Activated T-cell treated with anti-CD3 and anti-CD28 coated beads, Interleukin-2, amount 50 U/mL, for 4 hours (primary cell): Measurements from ENCODE around the gene SIGLEC11. TPM values are rescaled to one million over a fixed set of nuclear protein-coding genes. Genes with fewer than 3 reads are reported as not detected.
A peak's percentile ranks its signal among the peaks of the same experiment; 100 is the strongest.

Source experiments
- ATAC-seq, 2 donors: fragments of 200-7000 bp; cut with Tn5 transposase; one replicate each; pipeline ENCODE4 v1.10.0; 2021
- DNase-seq: peaks from one replicate; pipeline ENCODE4 v3.0.0-alpha.2; 2020
- H3K27me3 Mint-ChIP-seq: one replicate; pipeline ENCODE4 v1.8.0; 2021; ENCODE audit warnings: low read depth, mixed read lengths
- H3K36me3 Mint-ChIP-seq: one replicate; pipeline ENCODE4 v1.8.0; 2022; ENCODE audit warnings: mixed read lengths; ENCODE audit not compliant: insufficient read depth
- H3K4me1 Mint-ChIP-seq: one replicate; pipeline ENCODE4 v1.8.0; 2021; ENCODE audit warnings: low read depth, mixed read lengths
- H3K4me3 Mint-ChIP-seq: one replicate; pipeline ENCODE4 v1.8.0; 2021; ENCODE audit warnings: mild to moderate bottlenecking, moderate library complexity, mixed read lengths
- H3K9me3 Mint-ChIP-seq: one replicate; pipeline ENCODE4 v1.8.0; 2021; ENCODE audit warnings: mixed read lengths
- total RNA-seq, 3 donors: library from RNA; stranded (reverse); gene quantifications; one replicate each; pipeline ENCODE4 v1.2.1, GENCODE V29; 2021

SIGLEC11 gene
- total RNA-seq, 3 donors from 2014 or later = not detected

GRCh38 chr19:49988007-49988406 is 27.0 kb upstream of the SIGLEC11 start:
- Mint-ChIP-seq H3K27me3 (no peaks in the 10 kb centered on the region), H3K4me3 (no peak overlapping the region), H3K9me3 (no peaks in the 10 kb centered on the region), H3K36me3 (peaks cover 46% of the 10 kb centered on the region), H3K4me1 (peaks cover 10% of the 10 kb centered on the region)
- no peak for DNase-seq
- ATAC-seq = no peak

- H3K4me1 Mint-ChIP-seq = peaks cover 10% of the 10 kb centered on the region
- ATAC-seq = peak; percentile 32 to 44
- no peak overlapping the region for H3K4me3 Mint-ChIP-seq
- H3K36me3 Mint-ChIP-seq = peaks cover 44% of the 10 kb centered on the region
- peak; percentile 56 for DNase-seq
- no peaks in the 10 kb centered on the region for H3K9me3 Mint-ChIP-seq
- H3K27me3 Mint-ChIP-seq = no peaks in the 10 kb centered on the region
These were observed 26.3 kb upstream of the SIGLEC11 start for GRCh38 chr19:49987159-49987698.

DNA sequence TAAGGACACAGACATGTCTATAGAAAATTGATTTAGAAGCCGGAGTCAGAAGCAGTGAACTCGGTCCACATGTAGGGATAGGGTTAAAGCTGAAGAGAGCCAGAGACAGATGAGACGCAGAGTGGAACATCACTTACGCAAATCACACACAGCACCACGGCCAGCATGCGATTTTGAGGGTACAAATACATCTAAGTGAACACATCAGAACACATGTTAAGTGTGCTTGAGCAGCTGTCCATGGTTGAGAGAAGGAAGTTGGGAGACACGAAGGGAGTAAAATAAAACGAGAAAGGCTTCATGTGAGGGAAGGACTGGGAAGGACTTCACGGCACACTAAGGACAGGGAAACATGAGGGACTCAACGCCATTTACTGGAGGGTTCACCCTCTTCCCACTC is 25.4 kb upstream of the SIGLEC11 start:
- Mint-ChIP-seq H3K4me1 (peaks cover 10% of the 10 kb centered on the region), H3K4me3 (no peak overlapping the region), H3K36me3 (peaks cover 47% of the 10 kb centered on the region), H3K9me3 (no peaks in the 10 kb centered on the region), H3K27me3 (no peaks in the 10 kb centered on the region)
- ATAC-seq = no peak
- DNase-seq = no peak

DNA sequence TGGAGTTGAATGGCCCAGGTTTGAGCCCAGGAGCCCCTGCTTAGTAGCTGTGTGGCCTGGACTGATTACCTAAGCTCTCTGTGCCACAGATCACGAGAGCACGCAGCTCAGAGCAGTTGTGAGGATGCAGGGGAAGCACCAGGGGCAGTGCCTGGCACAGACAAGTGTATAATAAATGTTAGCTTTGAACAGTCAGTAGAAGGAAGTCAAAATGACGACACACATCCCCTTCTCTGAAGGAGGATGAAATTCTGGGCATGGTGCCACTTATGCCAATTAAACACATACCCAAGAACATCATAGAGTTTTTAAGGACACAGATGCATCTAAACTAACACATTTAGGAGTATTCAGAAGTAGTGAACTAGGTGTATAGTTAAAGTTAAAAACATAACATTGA is 24.9 kb upstream of the SIGLEC11 start:
- Mint-ChIP-seq H3K4me3 (no peak overlapping the region), H3K9me3 (no peaks in the 10 kb centered on the region), H3K27me3 (no peaks in the 10 kb centered on the region), H3K36me3 (peaks cover 42% of the 10 kb centered on the region), H3K4me1 (peaks cover 10% of the 10 kb centered on the region)
- ATAC-seq (no peak), DNase-seq (no peak)

- H3K27me3 Mint-ChIP-seq = no peaks in the 10 kb centered on the region
- DNase-seq (no peak), ATAC-seq (no peak)
- no peak overlapping the region for H3K4me3 Mint-ChIP-seq
- H3K4me1 Mint-ChIP-seq = peaks cover 10% of the 10 kb centered on the region
- H3K9me3 Mint-ChIP-seq = no peaks in the 10 kb centered on the region
- peaks cover 44% of the 10 kb centered on the region for H3K36me3 Mint-ChIP-seq
These were observed 23.5 kb upstream of the SIGLEC11 start for GRCh38 chr19:49984491-49984890.

DNA sequence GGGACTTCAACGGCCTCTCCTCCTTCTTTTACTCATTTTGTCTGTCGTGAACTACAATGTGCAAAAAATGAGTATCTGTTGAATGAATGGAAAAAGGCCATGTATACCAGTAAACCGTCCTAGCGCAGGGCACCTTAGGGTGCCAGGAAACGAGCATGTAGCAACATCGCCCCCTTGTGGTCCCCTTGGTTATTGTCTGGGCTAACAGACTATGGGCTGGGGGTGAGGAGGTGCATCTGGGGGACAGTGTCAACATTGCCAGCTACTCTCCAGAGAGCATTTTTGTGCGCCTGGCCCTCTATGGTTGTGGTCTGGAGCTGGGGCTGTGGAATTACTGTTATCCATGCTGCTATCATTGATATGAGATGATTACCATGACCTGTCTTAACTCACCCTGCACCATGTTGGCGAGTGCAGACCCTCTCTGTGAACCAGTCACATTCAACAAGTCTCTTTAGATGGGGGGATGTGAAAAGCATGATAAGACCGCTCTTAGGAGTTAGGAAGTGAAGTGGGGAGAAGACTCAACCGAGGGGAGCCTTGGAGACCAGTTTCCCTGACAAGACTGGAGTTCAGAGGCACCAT is 22.8 kb upstream of the SIGLEC11 start:
- DNase-seq = peak; percentile 82
- H3K9me3 Mint-ChIP-seq = no peaks in the 10 kb centered on the region

GRCh38 chr19:49981603-49982593 is 20.9 kb upstream of the SIGLEC11 start:
- DNase-seq (no peak), ATAC-seq (no peak)
- Mint-ChIP-seq H3K4me3 (no peak overlapping the region), H3K36me3 (peaks cover 28% of the 10 kb centered on the region), H3K4me1 (no peaks in the 10 kb centered on the region), H3K27me3 (no peaks in the 10 kb centered on the region), H3K9me3 (no peaks in the 10 kb centered on the region)

More for the DNA sequence above, 22.8 kb upstream of the SIGLEC11 start:
- Mint-ChIP-seq H3K36me3 (peaks cover 40% of the 10 kb centered on the region), H3K4me1 (peaks cover 8% of the 10 kb centered on the region), H3K27me3 (no peaks in the 10 kb centered on the region), H3K4me3 (no peak overlapping the region)
- ATAC-seq = peak; percentile 75 to 79

DNA sequence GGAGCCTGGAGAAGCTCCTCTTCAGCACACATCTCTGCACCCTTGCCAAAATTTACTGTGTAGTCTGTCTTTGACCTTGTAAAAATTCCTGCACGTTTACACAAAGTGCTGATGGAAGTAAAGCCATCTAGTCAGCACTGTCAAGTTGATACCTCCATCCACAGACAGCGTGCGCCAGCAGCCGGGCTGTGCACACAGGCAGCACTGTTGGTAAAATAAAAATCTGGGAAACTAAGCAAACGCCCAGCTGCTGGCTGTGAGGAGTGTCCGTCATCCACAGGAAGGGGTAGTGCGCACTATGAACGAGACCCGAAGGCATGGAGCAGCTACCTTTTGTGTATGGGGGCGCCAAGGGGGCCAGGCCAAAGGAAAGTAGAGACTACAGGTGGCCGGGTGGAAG is 17.4 kb upstream of the SIGLEC11 start:
- Mint-ChIP-seq H3K27me3 (no peaks in the 10 kb centered on the region), H3K4me1 (no peaks in the 10 kb centered on the region), H3K36me3 (peaks cover 18% of the 10 kb centered on the region), H3K4me3 (no peak overlapping the region), H3K9me3 (no peaks in the 10 kb centered on the region)
- DNase-seq (no peak), ATAC-seq (no peak)

- no peaks in the 10 kb centered on the region for H3K9me3 Mint-ChIP-seq
- peaks cover 18% of the 10 kb centered on the region for H3K36me3 Mint-ChIP-seq
- no peaks in the 10 kb centered on the region for H3K27me3 Mint-ChIP-seq
- H3K4me1 Mint-ChIP-seq = no peaks in the 10 kb centered on the region
- no peak overlapping the region for H3K4me3 Mint-ChIP-seq
- no peak for DNase-seq
- no peak for ATAC-seq
These were observed 16.9 kb upstream of the SIGLEC11 start for GRCh38 chr19:49977881-49978280.

DNA sequence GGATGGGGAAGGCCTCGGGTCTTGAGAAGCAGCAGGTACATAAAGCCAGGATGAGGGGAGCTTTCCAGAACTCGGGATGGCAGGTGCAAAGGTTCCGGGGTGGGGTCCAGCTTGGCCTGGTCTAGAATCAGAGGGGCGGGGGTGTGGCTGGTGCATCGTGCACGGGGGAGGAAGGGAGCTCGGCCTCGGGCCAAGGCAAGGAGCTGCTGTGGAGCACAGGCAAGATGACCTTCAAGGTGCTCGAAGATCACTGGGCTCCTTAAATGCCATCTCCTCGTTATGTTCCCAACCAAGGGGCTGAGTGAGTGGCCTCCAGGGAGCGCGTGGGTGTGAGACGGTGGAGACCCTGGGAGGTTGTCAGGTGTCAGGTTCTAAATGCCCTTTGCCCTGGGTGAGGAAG is 16.1 kb upstream of the SIGLEC11 start:
- Mint-ChIP-seq H3K36me3 (peaks cover 15% of the 10 kb centered on the region), H3K27me3 (no peaks in the 10 kb centered on the region), H3K4me1 (no peaks in the 10 kb centered on the region), H3K4me3 (no peak overlapping the region), H3K9me3 (no peaks in the 10 kb centered on the region)
- no peak for DNase-seq
- no peak for ATAC-seq

DNA sequence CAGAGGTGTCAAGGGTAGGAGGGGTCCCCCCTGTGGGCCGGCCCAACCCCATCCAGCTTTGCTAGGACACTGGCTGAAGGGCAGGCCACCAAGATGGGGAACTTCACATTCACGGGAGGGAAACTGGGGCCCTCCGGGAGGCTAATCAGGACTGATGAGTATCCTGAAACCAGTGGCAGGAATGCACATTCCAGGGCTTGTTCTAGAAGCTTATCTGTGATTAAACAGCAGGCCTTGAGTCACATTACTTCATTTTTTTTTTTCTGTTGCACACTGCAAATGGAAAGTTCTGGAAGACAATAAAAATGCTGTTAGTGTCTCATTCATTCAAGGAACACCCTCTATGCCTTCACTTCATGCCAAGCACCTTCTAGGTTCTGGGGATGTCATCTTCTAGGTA is 15.5 kb upstream of the SIGLEC11 start:
- Mint-ChIP-seq H3K4me1 (no peaks in the 10 kb centered on the region), H3K36me3 (peaks cover 11% of the 10 kb centered on the region), H3K4me3 (no peak overlapping the region), H3K9me3 (no peaks in the 10 kb centered on the region), H3K27me3 (no peaks in the 10 kb centered on the region)
- DNase-seq (no peak), ATAC-seq (no peak)

DNA sequence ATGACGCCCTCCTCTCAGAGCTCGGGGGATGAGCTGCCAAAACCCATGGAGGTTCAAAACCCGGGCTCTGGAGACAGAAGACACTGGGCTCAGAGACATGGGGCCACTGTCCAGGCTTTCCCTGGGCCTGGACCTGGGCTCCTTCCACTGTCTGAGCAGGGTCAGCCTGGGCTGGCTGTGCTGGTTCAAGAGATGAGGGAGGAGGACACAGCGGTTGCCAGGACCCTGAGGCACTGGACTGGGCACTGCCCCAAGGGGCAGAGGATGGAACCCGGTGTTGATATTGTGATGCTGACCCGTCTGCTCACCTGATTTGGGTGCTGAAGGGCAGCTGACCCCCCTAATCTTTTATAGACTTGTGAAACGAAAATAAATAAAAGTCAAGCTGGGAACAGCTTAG is 14.1 kb upstream of the SIGLEC11 start:
- Mint-ChIP-seq H3K4me1 (no peaks in the 10 kb centered on the region), H3K27me3 (no peaks in the 10 kb centered on the region), H3K4me3 (no peak overlapping the region), H3K36me3 (peaks cover 8% of the 10 kb centered on the region), H3K9me3 (no peaks in the 10 kb centered on the region)
- no peak for ATAC-seq
- no peak for DNase-seq

GRCh38 chr19:49973987-49974386 is 13.0 kb upstream of the SIGLEC11 start:
- Mint-ChIP-seq H3K4me3 (no peak overlapping the region), H3K4me1 (no peaks in the 10 kb centered on the region), H3K27me3 (peaks cover 3% of the 10 kb centered on the region), H3K9me3 (no peaks in the 10 kb centered on the region), H3K36me3 (peaks cover 8% of the 10 kb centered on the region)
- ATAC-seq (no peak), DNase-seq (no peak)

DNA sequence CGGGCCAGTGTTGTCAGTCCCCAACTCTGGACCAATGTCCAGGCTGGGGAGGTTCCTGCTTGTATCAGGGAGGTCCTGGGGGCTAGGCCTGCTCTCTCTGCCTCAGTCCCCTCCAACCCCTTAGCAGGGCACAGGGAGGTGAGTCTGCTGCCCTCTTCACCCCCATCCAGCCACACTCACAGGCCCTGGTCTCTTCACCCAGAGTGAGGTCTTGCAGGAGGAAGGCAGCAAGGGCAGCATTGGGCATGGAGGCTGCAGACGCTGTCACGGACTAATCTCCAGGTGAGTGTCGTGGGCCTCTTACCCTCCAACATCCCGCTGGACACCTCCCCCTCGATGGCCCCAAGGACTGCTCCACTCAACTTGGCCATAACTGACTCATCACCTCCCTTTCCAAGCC is 11.9 kb upstream of the SIGLEC11 start:
- ATAC-seq (no peak), DNase-seq (no peak)
- peaks cover 9% of the 10 kb centered on the region for H3K27me3 Mint-ChIP-seq
- peaks cover 8% of the 10 kb centered on the region for H3K36me3 Mint-ChIP-seq
- H3K4me3 Mint-ChIP-seq = no peak overlapping the region
- H3K9me3 Mint-ChIP-seq = no peaks in the 10 kb centered on the region
- H3K4me1 Mint-ChIP-seq = no peaks in the 10 kb centered on the region

DNA sequence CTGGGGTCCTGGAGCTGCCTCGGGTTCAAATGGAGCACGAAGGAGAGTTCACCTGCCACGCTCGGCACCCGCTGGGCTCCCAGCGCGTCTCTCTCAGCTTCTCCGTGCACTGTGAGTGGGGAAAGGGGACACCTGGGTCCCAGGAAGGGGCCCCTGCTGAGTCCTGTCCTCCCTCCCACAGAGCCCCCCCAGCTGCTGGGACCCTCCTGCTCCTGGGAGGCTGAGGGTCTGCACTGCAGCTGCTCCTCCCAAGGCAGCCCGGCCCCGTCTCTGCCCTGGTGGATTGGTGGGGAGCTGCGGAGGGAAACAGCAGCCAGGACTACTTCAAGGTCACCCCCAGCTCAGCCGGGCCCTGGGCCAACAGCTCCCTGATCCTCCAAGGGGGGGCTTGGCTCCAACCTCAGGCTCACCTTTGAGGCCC is 11.0 kb upstream of the SIGLEC11 start:
- peaks cover 9% of the 10 kb centered on the region for H3K27me3 Mint-ChIP-seq
- no peaks in the 10 kb centered on the region for H3K4me1 Mint-ChIP-seq
- H3K9me3 Mint-ChIP-seq = no peaks in the 10 kb centered on the region
- ATAC-seq (no peak), DNase-seq (no peak)
- peaks cover 8% of the 10 kb centered on the region for H3K36me3 Mint-ChIP-seq
- no peak overlapping the region for H3K4me3 Mint-ChIP-seq
